Coronary artery (tissue), 2 donors: ENCODE data around the gene LRRC66.
A peak's percentile ranks its signal among the peaks of the same experiment; 100 is the strongest.

ENCODE experiments used
- DNase-seq: peaks from one replicate; pipeline ENCODE4 v3.0.0-alpha.2; 2017; ENCODE audit warnings: low spot score
- H3K27ac ChIP-seq, 2 donors: fragments of 200-600 bp; sonication (generic); one replicate each; pipeline ENCODE4 v1.5.1; 2016 to 2019
- H3K4me3 ChIP-seq: fragments of 200-600 bp; sonication (generic); 2 replicates; pipeline ENCODE4 v1.5.1; 2016; ENCODE audit warnings: mild to moderate bottlenecking, moderate library complexity
- CTCF ChIP-seq: fragments of 200-600 bp; sonication (generic); IDR thresholded peaks from one replicate; pipeline ENCODE4 v1.5.1; 2019; ENCODE audit warnings: antibody characterized with exemption

Gene LRRC66

GRCh38 chr4:52052475-52052780, 32.3 kb upstream of the LRRC66 start:
- H3K4me3 ChIP-seq, result peak overlapping the region; percentile 74
- DNase-seq, result no peak

GRCh38 chr4:52051615-52052474, 31.7 kb upstream of the LRRC66 start:
- H3K27ac ChIP-seq, result peak overlapping the region; percentile 11 to 61
- peak overlapping the region; percentile 74 for H3K4me3 ChIP-seq
- no peak for TF ChIP-seq CTCF
- peak; percentile 77 for DNase-seq

More at GRCh38 chr4:52052475-52052780, 32.3 kb upstream of the LRRC66 start:
- no peak for TF ChIP-seq CTCF
- H3K27ac ChIP-seq, result peak overlapping the region in 1 of 2 donors; percentile 61

- Histone ChIP-seq H3K4me3 (peak within 1 kb of the TSS; percentile 74), H3K27ac (peak within 1 kb of the TSS; percentile 11 to 61)
- no peak for TF ChIP-seq CTCF
- no peak for DNase-seq
Measured at GRCh38 chr4:52051213-52051614, 31.1 kb upstream of the LRRC66 start, which contains the start of gene SPATA18. TSS of gene SPATA18 (plus strand) at chr4:52051304. CDS start at chr4:52051705, 401 bp downstream.

- no peak for TF ChIP-seq CTCF
- no peak for DNase-seq
- Histone ChIP-seq H3K27ac (no peak overlapping the region), H3K4me3 (no peak overlapping the region)
Measured at GRCh38 chr4:52049266-52049665, 29.1 kb upstream of the LRRC66 start.

- no peak for DNase-seq
- Histone ChIP-seq H3K4me3 (no peak overlapping the region), H3K27ac (no peak overlapping the region)
- TF ChIP-seq CTCF, result no peak
Measured at GRCh38 chr4:52045028-52045427, 24.9 kb upstream of the LRRC66 start.

- H3K4me3 ChIP-seq, result peak within 1 kb of the TSS; percentile 100
- no peak for DNase-seq
- peak within 1 kb of the TSS; percentile 66 to 93 for H3K27ac ChIP-seq
- no peak for TF ChIP-seq CTCF
Measured at GRCh38 chr4:52038103-52038912, 18.1 kb upstream of the LRRC66 start, which contains the start of gene SGCB. TSS of gene SGCB (minus strand) at chr4:52038299. CDS start at chr4:52038259, 40 bp downstream.
